GM23338 (cell line): ENCODE measurements around the gene ANKRD66. TPM values are rescaled to one million over a fixed set of nuclear protein-coding genes. Genes with fewer than 3 reads are reported as not detected.

Source experiments
- ATAC-seq: fragments of 200-7000 bp; cut with Tn5 transposase; 3 replicates; pipeline ENCODE4 v1.9.1; 2020
- DNase-seq: peaks from one replicate; pipeline ENCODE4 v3.0.0-alpha.2; 2015; ENCODE audit warnings: low spot score
- H2AFZ ChIP-seq: fragments of 200-600 bp; sonication (generic); 2 replicates; pipeline ENCODE4 v1.8.0; 2016; ENCODE audit warnings: antibody characterized with exemption, mild to moderate bottlenecking, moderate library complexity
- H3F3A ChIP-seq: fragments of 200-600 bp; sonication (generic); replicated peaks from 2 replicates; pipeline ENCODE4 v1.8.0; 2017; ENCODE audit warnings: antibody characterized with exemption, mixed run types, low read depth
- H3K27ac ChIP-seq: fragments of 200-600 bp; sonication (generic); 2 replicates; pipeline ENCODE4 v1.6.1; 2016; ENCODE audit warnings: low read depth
- H3K27me3 ChIP-seq: fragments of 200-600 bp; sonication (generic); 2 replicates; pipeline ENCODE4 v1.8.0; 2016; ENCODE audit warnings: mild to moderate bottlenecking, mixed run types, moderate library complexity; ENCODE audit not compliant: insufficient read depth
- H3K36me3 ChIP-seq: fragments of 200-600 bp; sonication (generic); 2 replicates; pipeline ENCODE4 v1.8.0; 2016; ENCODE audit warnings: mild to moderate bottlenecking; ENCODE audit not compliant: insufficient read depth
- H3K4me1 ChIP-seq: fragments of 200-600 bp; sonication (generic); 2 replicates; pipeline ENCODE4 v1.8.0; 2016; ENCODE audit warnings: mild to moderate bottlenecking, moderate library complexity; ENCODE audit not compliant: insufficient read depth
- H3K4me2 ChIP-seq: fragments of 200-600 bp; sonication (generic); 2 replicates; pipeline ENCODE4 v1.7.1; 2017; ENCODE audit warnings: mixed run types
- H3K4me3 ChIP-seq: fragments of 200-600 bp; sonication (generic); 2 replicates; pipeline ENCODE4 v1.6.1; 2016; ENCODE audit warnings: mixed run types
- H3K79me2 ChIP-seq: fragments of 200-600 bp; sonication (generic); replicated peaks from 2 replicates; pipeline ENCODE4 v1.8.0; 2017; ENCODE audit warnings: mild to moderate bottlenecking; ENCODE audit not compliant: insufficient read depth
- H3K9me2 ChIP-seq: fragments of 200-600 bp; sonication (generic); 2 replicates; pipeline ENCODE4 v1.8.0; 2017; ENCODE audit not compliant: insufficient read depth
- H4K20me1 ChIP-seq: fragments of 200-600 bp; sonication (generic); replicated peaks from 2 replicates; pipeline ENCODE4 v1.8.0; 2017; ENCODE audit warnings: mild to moderate bottlenecking; ENCODE audit not compliant: insufficient read depth
- H3K27ac Mint-ChIP-seq: 2 replicates; pipeline ENCODE4 v1.8.0; 2020; ENCODE audit warnings: inconsistent platforms, mild to moderate bottlenecking, moderate library complexity, mixed read lengths
- H3K27me3 Mint-ChIP-seq: 3 replicates; pipeline ENCODE4 v1.8.0; 2022; ENCODE audit warnings: low read depth, mild to moderate bottlenecking, moderate library complexity, mixed read lengths, inconsistent platforms; ENCODE audit not compliant: insufficient read depth, poor library complexity
- H3K36me3 Mint-ChIP-seq: 3 replicates; pipeline ENCODE4 v1.8.0; 2021; ENCODE audit warnings: low read depth, mild to moderate bottlenecking, inconsistent platforms, moderate library complexity, mixed read lengths
- H3K4me1 Mint-ChIP-seq: 3 replicates; pipeline ENCODE4 v1.8.0; 2020; ENCODE audit warnings: mild to moderate bottlenecking, inconsistent platforms, mixed read lengths
- H3K4me3 Mint-ChIP-seq: 3 replicates; pipeline ENCODE4 v1.8.0; 2021; ENCODE audit warnings: moderate library complexity, mild to moderate bottlenecking, inconsistent platforms, mixed read lengths
- H3K9me3 Mint-ChIP-seq: 3 replicates; pipeline ENCODE4 v1.8.0; 2020; ENCODE audit warnings: moderate library complexity, mild to moderate bottlenecking, inconsistent platforms, mixed read lengths
- CREB1 ChIP-seq: fragments of 250-450 bp; sonication (Bioruptor Pico); IDR thresholded peaks from 2 replicates; pipeline ENCODE4 v1.5.0; 2020; ENCODE audit warnings: low read depth, mild to moderate bottlenecking, moderate library complexity
- CTCF ChIP-seq, 2 experiments: fragments of 200-600 bp in 1 of 2; sonication (generic) in 1 of 2; conservative IDR thresholded peaks; 2 replicates each; pipeline versions ENCODE4 v1.5.1 to v1.6.1; 2016 to 2017; ENCODE audit warnings: antibody characterized with exemption in 2 of 2, low read depth in 2 of 2, mild to moderate bottlenecking in 2 of 2, moderate library complexity in 1 of 2
- ETS1 ChIP-seq: IDR thresholded peaks from 2 replicates; pipeline ENCODE4 v1.6.1; 2016; ENCODE audit warnings: antibody characterized with exemption
- EZH2 ChIP-seq: fragments of 200-600 bp; sonication (generic); IDR thresholded peaks from one replicate; pipeline ENCODE4 v1.8.0; 2017; ENCODE audit warnings: antibody characterized with exemption, mild to moderate bottlenecking, low read depth; ENCODE audit not compliant: unreplicated experiment
- EZH2phosphoT487 ChIP-seq: fragments of 200-600 bp; sonication (generic); IDR thresholded peaks from one replicate; pipeline ENCODE4 v1.8.1; 2018; ENCODE audit warnings: antibody characterized with exemption; ENCODE audit not compliant: unreplicated experiment
- JUNB ChIP-seq: IDR thresholded peaks from one replicate; pipeline ENCODE4 v1.6.1; 2016; ENCODE audit warnings: antibody characterized with exemption; ENCODE audit not compliant: unreplicated experiment
- NANOG ChIP-seq: IDR thresholded peaks from 2 replicates; pipeline ENCODE4 v1.6.1; 2016; ENCODE audit warnings: antibody characterized with exemption, borderline replicate concordance
- POLR2AphosphoS5 ChIP-seq: IDR thresholded peaks from 2 replicates; pipeline ENCODE4 v1.6.1; 2016; ENCODE audit warnings: antibody characterized with exemption, low read depth
- STAT1 ChIP-seq: IDR thresholded peaks from one replicate; pipeline ENCODE4 v1.6.1; 2016; ENCODE audit warnings: antibody characterized with exemption; ENCODE audit not compliant: unreplicated experiment
- ZNF114 ChIP-seq: fragments of 250-450 bp; sonication (Bioruptor Pico); IDR thresholded peaks from 2 replicates; pipeline ENCODE4 v1.5.0; 2020; ENCODE audit warnings: mild to moderate bottlenecking, moderate library complexity
- ZNF331 ChIP-seq: fragments of 250-450 bp; sonication (Bioruptor Pico); IDR thresholded peaks from 2 replicates; pipeline ENCODE4 v1.5.0; 2020; ENCODE audit warnings: low read depth, mild to moderate bottlenecking, moderate library complexity
- polyA plus RNA-seq: library from polyadenylated mRNA; unstranded; fragments of >200 nt; fragmentation: Nextera tagmentation; extraction: Ambion mirVana; gene quantifications from 2 replicates; pipeline ENCODE4 v1.2.1, GENCODE V29; 2016
- total RNA-seq: library from RNA; depleted of rRNA; stranded (reverse); fragments of >200 nt; shearing (Covaris generic); gene quantifications from 2 replicates; pipeline ENCODE4 v1.2.3, GENCODE V29; 2014

The ANKRD66 gene
- total and polyA plus RNA-seq, 2 experiments from 2014 or later = not detected

GRCh38 chr6:46733341-46733801 is 13.4 kb upstream of the ANKRD66 start (continued):
- TF ChIP-seq CTCF (conservative IDR thresholded peaks at IDR 0.05; ENCODE audit: low read depth in 2 of 2) (no peak), ZNF114 (CRISPR knock-in tag) (no peak), STAT1 (no peak)

GRCh38 chr6:46734867-46735719 is 11.6 kb upstream of the ANKRD66 start, which contains the start of gene PLA2G7:
Gene PLA2G7 (minus strand): TSS chr6:46735375. CDS start chr6:46722891, 12,484 bp downstream.
- H3K9me2 ChIP-seq = 0 out of 2 replicates have a peak, but pooled peaks cover 5% of the 10 kb centered on the region
- peak within 1 kb of the TSS; percentile 100 for H2AFZ ChIP-seq
- H3K4me1 Mint-ChIP-seq = peaks cover 27% of the 10 kb centered on the region
- H3K27me3 Mint-ChIP-seq = peaks cover 27% of the 10 kb centered on the region
- DNase-seq = peak; percentile 78
- H3K9me3 Mint-ChIP-seq = no peaks in the 10 kb centered on the region
- H3K4me3 ChIP-seq = peak within 1 kb of the TSS; percentile 90
- H3K27me3 ChIP-seq = peaks cover 28% of the 10 kb centered on the region
- H3K4me1 ChIP-seq = peaks cover 28% of the 10 kb centered on the region
- peak; percentile 83 for ATAC-seq
- TF ChIP-seq ZNF114 (CRISPR knock-in tag) (no peak), STAT1 (no peak), CTCF (conservative IDR thresholded peaks at IDR 0.05; ENCODE audit: low read depth in 2 of 2) (no peak), POLR2AphosphoS5 (no peak), ZNF331 (CRISPR knock-in tag) (no peak), ETS1 (no peak), CREB1 (CRISPR knock-in tag) (no peak), JUNB (no peak), NANOG (no peak), EZH2phosphoT487 (no peak), EZH2 (no peak)
- H3K4me3 Mint-ChIP-seq = peak within 1 kb of the TSS; percentile 90
- no peaks in the 10 kb centered on the region for H3F3A ChIP-seq
- no peaks in the 10 kb centered on the region for H3K36me3 ChIP-seq
- H4K20me1 ChIP-seq = no peaks in the 10 kb centered on the region
- H3K79me2 ChIP-seq = no peaks in the 10 kb centered on the region
- H3K36me3 Mint-ChIP-seq = no peaks in the 10 kb centered on the region
- no peak within 1 kb of the TSS for H3K27ac ChIP-seq
- peak within 1 kb of the TSS; percentile 99 for H3K4me2 ChIP-seq
- H3K27ac Mint-ChIP-seq = no peak within 1 kb of the TSS
